ENCODE results near the gene EPAS1.

DNA sequence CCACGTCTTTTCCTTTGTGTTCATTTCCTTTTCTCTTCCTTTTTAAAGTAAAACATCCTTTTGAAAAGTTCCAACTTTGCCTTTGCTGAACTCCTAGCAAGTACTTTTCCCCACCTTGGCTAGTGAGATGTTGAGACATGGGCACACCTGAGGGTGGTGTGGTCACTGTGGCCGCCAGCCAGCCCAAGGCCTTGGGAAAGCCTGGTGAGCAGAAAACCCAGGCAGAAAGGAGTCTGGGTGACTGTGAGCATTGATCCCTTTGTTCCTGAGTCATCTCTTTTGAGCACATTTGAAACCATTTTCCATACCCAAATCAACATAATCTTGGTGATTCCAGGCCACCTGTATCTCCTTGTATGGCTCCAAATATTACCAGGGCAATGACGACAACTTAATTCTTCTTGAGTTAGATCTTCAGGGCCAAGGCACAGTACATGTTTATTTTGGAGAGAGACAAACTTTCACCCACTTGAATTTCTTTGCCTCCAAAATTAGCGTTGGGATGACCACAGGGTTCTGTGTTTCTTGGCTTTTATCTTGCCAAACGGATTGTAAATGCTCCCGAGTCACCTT is 14.5 kb downstream of the EPAS1 start:
- TF ChIP-seq, protein P1, sequence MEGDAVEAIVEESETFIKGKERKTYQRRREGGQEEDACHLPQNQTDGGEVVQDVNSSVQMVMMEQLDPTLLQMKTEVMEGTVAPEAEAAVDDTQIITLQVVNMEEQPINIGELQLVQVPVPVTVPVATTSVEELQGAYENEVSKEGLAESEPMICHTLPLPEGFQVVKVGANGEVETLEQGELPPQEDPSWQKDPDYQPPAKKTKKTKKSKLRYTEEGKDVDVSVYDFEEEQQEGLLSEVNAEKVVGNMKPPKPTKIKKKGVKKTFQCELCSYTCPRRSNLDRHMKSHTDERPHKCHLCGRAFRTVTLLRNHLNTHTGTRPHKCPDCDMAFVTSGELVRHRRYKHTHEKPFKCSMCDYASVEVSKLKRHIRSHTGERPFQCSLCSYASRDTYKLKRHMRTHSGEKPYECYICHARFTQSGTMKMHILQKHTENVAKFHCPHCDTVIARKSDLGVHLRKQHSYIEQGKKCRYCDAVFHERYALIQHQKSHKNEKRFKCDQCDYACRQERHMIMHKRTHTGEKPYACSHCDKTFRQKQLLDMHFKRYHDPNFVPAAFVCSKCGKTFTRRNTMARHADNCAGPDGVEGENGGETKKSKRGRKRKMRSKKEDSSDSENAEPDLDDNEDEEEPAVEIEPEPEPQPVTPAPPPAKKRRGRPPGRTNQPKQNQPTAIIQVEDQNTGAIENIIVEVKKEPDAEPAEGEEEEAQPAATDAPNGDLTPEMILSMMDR (IDR thresholded peaks at IDR 0.05; ENCODE audit: low read depth, low read length, missing input control): no peak
- TF ChIP-seq, protein P2, sequence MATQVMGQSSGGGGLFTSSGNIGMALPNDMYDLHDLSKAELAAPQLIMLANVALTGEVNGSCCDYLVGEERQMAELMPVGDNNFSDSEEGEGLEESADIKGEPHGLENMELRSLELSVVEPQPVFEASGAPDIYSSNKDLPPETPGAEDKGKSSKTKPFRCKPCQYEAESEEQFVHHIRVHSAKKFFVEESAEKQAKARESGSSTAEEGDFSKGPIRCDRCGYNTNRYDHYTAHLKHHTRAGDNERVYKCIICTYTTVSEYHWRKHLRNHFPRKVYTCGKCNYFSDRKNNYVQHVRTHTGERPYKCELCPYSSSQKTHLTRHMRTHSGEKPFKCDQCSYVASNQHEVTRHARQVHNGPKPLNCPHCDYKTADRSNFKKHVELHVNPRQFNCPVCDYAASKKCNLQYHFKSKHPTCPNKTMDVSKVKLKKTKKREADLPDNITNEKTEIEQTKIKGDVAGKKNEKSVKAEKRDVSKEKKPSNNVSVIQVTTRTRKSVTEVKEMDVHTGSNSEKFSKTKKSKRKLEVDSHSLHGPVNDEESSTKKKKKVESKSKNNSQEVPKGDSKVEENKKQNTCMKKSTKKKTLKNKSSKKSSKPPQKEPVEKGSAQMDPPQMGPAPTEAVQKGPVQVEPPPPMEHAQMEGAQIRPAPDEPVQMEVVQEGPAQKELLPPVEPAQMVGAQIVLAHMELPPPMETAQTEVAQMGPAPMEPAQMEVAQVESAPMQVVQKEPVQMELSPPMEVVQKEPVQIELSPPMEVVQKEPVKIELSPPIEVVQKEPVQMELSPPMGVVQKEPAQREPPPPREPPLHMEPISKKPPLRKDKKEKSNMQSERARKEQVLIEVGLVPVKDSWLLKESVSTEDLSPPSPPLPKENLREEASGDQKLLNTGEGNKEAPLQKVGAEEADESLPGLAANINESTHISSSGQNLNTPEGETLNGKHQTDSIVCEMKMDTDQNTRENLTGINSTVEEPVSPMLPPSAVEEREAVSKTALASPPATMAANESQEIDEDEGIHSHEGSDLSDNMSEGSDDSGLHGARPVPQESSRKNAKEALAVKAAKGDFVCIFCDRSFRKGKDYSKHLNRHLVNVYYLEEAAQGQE (IDR thresholded peaks at IDR 0.05): no peak
- TF ChIP-seq RAD21 (IDR thresholded peaks at IDR 0.05): no peak
- TF ChIP-seq, protein P3, sequence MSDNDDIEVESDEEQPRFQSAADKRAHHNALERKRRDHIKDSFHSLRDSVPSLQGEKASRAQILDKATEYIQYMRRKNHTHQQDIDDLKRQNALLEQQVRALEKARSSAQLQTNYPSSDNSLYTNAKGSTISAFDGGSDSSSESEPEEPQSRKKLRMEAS (IDR thresholded peaks at IDR 0.05): no peak
- TF ChIP-seq, protein P4, sequence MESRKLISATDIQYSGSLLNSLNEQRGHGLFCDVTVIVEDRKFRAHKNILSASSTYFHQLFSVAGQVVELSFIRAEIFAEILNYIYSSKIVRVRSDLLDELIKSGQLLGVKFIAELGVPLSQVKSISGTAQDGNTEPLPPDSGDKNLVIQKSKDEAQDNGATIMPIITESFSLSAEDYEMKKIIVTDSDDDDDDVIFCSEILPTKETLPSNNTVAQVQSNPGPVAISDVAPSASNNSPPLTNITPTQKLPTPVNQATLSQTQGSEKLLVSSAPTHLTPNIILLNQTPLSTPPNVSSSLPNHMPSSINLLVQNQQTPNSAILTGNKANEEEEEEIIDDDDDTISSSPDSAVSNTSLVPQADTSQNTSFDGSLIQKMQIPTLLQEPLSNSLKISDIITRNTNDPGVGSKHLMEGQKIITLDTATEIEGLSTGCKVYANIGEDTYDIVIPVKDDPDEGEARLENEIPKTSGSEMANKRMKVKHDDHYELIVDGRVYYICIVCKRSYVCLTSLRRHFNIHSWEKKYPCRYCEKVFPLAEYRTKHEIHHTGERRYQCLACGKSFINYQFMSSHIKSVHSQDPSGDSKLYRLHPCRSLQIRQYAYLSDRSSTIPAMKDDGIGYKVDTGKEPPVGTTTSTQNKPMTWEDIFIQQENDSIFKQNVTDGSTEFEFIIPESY (IDR thresholded peaks at IDR 0.05): no peak
- TF ChIP-seq GABPA (IDR thresholded peaks at IDR 0.05 in 1 of 2, conservative IDR thresholded peaks at IDR 0.05 in 1 of 2): no peak
- no peak for TF ChIP-seq JUND (IDR thresholded peaks at IDR 0.05)
- TF ChIP-seq RXRA (IDR thresholded peaks at IDR 0.05): no peak

All from liver (tissue), 3 donors.